Ishikawa (cell line): ENCODE data around the gene TRPV3.

ENCODE experiments used
- CEBPB ChIP-seq: IDR thresholded peaks from 2 replicates; pipeline ENCODE4 v1.6.1; 2012
- CREB1 ChIP-seq: IDR thresholded peaks from 2 replicates; pipeline ENCODE4 v1.6.1; 2012; ENCODE audit warnings: low read depth
- EGR1 ChIP-seq: IDR thresholded peaks from 2 replicates; pipeline ENCODE4 v1.6.1; 2012
- EP300 ChIP-seq: IDR thresholded peaks from 2 replicates; pipeline ENCODE4 v1.6.1; 2012; ENCODE audit warnings: borderline replicate concordance
- FOXM1 ChIP-seq: IDR thresholded peaks from 2 replicates; pipeline ENCODE4 v1.6.1; 2012; ENCODE audit warnings: low read depth, borderline replicate concordance
- NFIC ChIP-seq: IDR thresholded peaks from 2 replicates; pipeline ENCODE4 v1.6.1; 2012
- RAD21 ChIP-seq: IDR thresholded peaks from 2 replicates; pipeline ENCODE4 v1.6.1; 2012; ENCODE audit warnings: low read depth
- TAF1 ChIP-seq: IDR thresholded peaks from 2 replicates; pipeline ENCODE4 v1.6.1; 2012; ENCODE audit warnings: low read depth, mild to moderate bottlenecking
- TCF12 ChIP-seq: IDR thresholded peaks from 2 replicates; pipeline ENCODE4 v1.6.1; 2012; ENCODE audit warnings: low read depth
- TEAD4 ChIP-seq: IDR thresholded peaks from 2 replicates; pipeline ENCODE4 v1.6.1; 2012
- USF1 ChIP-seq: IDR thresholded peaks from 2 replicates; pipeline ENCODE4 v1.6.1; 2012
- YY1 ChIP-seq: IDR thresholded peaks from 2 replicates; pipeline ENCODE4 v1.6.1; 2012; ENCODE audit warnings: low read depth
- ZBTB7A ChIP-seq: IDR thresholded peaks from 2 replicates; pipeline ENCODE4 v1.6.1; 2012; ENCODE audit warnings: low read depth
- TF ChIP-seq, protein P1 (sequence below): IDR thresholded peaks from 2 replicates; pipeline ENCODE4 v1.6.1; 2012
- TF ChIP-seq, protein P2 (sequence below): IDR thresholded peaks from 2 replicates; pipeline ENCODE4 v1.6.1; 2012; ENCODE audit warnings: low read depth, mild to moderate bottlenecking

Gene TRPV3

GRCh38 chr17:3575511-3575910 is 17.9 kb upstream of the TRPV3 start:
- no peak for TF ChIP-seq RAD21
- TF ChIP-seq TEAD4 = no peak
- no peak for TF ChIP-seq EGR1
- TF ChIP-seq ZBTB7A = no peak
- no peak for TF ChIP-seq FOXM1
- TF ChIP-seq NFIC = no peak
- TF ChIP-seq TAF1 = no peak
- TF ChIP-seq, protein P1, sequence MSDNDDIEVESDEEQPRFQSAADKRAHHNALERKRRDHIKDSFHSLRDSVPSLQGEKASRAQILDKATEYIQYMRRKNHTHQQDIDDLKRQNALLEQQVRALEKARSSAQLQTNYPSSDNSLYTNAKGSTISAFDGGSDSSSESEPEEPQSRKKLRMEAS = no peak
- TF ChIP-seq TCF12 = no peak
- no peak for TF ChIP-seq CREB1

DNA sequence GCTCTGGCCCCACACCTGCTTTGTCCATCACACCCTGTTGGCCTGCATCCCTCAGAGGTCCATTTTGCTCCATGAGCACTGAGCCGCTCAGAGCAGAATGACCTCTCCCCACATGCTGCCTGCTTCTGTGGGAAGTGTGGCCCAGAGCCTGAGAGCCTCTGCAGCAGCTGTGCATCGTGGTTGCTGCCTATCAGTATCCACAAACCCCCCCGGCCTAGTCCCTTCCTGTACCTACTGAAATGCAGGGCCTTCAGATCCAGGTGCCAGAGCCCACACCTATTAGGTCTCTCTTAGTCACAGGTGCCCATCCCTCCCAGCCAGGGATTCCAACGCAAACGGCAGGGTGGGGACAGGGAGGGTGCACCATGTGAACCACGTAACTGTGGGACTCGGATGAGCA is 16.6 kb upstream of the TRPV3 start:
- no peak for TF ChIP-seq TCF12
- TF ChIP-seq TEAD4 = no peak

- no peak for TF ChIP-seq RAD21
- TF ChIP-seq, protein P1 = no peak
- TF ChIP-seq EGR1 = no peak
- TF ChIP-seq FOXM1 = no peak
- no peak for TF ChIP-seq YY1
- TF ChIP-seq, protein P2, sequence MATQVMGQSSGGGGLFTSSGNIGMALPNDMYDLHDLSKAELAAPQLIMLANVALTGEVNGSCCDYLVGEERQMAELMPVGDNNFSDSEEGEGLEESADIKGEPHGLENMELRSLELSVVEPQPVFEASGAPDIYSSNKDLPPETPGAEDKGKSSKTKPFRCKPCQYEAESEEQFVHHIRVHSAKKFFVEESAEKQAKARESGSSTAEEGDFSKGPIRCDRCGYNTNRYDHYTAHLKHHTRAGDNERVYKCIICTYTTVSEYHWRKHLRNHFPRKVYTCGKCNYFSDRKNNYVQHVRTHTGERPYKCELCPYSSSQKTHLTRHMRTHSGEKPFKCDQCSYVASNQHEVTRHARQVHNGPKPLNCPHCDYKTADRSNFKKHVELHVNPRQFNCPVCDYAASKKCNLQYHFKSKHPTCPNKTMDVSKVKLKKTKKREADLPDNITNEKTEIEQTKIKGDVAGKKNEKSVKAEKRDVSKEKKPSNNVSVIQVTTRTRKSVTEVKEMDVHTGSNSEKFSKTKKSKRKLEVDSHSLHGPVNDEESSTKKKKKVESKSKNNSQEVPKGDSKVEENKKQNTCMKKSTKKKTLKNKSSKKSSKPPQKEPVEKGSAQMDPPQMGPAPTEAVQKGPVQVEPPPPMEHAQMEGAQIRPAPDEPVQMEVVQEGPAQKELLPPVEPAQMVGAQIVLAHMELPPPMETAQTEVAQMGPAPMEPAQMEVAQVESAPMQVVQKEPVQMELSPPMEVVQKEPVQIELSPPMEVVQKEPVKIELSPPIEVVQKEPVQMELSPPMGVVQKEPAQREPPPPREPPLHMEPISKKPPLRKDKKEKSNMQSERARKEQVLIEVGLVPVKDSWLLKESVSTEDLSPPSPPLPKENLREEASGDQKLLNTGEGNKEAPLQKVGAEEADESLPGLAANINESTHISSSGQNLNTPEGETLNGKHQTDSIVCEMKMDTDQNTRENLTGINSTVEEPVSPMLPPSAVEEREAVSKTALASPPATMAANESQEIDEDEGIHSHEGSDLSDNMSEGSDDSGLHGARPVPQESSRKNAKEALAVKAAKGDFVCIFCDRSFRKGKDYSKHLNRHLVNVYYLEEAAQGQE = no peak
- no peak for TF ChIP-seq ZBTB7A
- no peak for TF ChIP-seq USF1
- no peak for TF ChIP-seq NFIC
- no peak for TF ChIP-seq CEBPB
These were observed 15.9 kb upstream of the TRPV3 start for GRCh38 chr17:3573246-3574100.

DNA sequence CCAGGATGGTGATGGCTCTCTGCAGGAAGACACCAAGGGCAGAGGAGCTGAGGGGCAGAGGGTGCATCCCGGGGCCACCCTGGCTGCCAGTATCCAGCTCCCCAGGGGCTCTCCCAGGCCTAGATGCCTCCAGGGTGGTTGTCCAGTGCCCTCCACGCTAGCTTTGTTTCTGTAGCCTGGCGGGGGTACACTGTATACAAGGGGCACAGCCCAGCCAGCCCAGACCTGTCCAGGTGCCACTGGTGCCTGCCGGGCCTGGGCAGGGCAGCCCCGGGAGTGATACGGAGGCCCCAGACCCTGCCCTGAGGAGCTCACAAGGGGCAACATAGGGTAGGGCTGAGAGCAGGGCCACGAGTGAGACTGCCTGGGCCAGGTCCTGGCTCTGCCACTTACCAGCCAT is 14.6 kb upstream of the TRPV3 start:
- no peak for TF ChIP-seq NFIC

DNA sequence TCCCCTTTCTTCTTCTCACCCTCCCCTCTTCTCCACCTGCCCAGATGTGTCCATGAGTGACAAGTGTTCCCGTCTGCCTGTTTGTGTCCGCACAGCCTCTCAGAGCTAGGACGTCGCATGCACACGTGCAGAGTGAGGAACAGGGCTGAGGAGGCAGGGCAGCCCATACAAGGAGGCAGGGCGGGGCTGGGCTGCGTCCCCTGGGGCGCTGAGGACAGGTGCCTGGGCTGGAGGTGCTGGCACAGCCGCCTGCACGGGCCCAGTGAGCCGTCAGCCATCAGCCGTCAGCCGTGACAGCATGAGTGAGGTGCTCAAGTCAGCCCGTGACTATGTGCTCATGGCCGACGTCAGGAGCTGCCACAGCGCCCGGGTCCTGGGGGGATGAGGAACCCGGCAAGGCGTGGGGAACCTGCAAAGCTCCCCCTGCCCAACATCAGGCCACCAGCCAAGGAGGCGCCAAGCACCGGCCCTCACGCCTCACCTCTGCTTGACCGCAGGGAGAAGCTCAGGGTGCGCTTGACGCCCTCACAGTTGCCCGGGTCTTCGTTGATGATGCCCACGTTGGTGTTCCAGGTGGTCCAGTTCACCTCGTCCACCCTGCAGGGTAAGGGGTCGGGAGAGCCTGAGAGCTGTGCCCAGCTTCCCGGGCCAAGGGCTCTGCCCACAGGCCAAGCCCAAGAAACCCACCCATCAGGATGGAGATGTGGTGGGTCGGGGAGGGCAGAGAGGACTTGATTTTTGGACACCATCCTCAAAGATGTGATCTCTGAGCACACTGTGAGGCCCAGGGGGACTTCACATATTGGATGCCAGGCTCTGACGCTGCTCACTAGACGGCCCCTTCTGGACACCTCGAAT is 13.7 kb upstream of the TRPV3 start:
- TF ChIP-seq FOXM1 (no peak), NFIC (no peak), TAF1 (no peak), RAD21 (no peak), EP300 (no peak), ZBTB7A (no peak), CEBPB (no peak), CREB1 (no peak), USF1 (no peak), TEAD4 (no peak), EGR1 (no peak), YY1 (no peak), TCF12 (no peak)
- TF ChIP-seq, protein P1 = no peak
- TF ChIP-seq, protein P2 = no peak
